Psoas muscle (tissue), 8 donors: ENCODE measurements around the gene LGR4. TPM values are rescaled to one million over a fixed set of nuclear protein-coding genes. Genes with fewer than 3 reads are reported as not detected.

ENCODE experiments used
- ATAC-seq, 4 donors: fragments of 200-7000 bp; cut with Tn5 transposase; one replicate each; pipeline ENCODE4 v1.9.1; 2020; ENCODE audit warnings: moderate library complexity in 3 of 4, mild to moderate bottlenecking in 2 of 4
- DNase-seq, 2 donors: peaks; one replicate each; pipeline ENCODE4 v3.0.0-alpha.2; 2020
- H3K27ac ChIP-seq: fragments of 200-600 bp; one replicate; pipeline ENCODE4 v1.8.0; 2022
- H3K27me3 ChIP-seq, 3 donors: fragments of 200-600 bp in 1 of 3; one replicate each; pipeline versions ENCODE4 v1.6.1 to v1.8.0; 2013 to 2022; ENCODE audit warnings: low read length in 2 of 3, mild to moderate bottlenecking in 2 of 3, moderate library complexity in 1 of 3; ENCODE audit not compliant: insufficient read depth in 3 of 3
- H3K36me3 ChIP-seq, 2 donors: fragments of 200-600 bp in 1 of 2; one replicate each; pipeline versions ENCODE4 v1.6.1 to v1.8.0; 2013 to 2022; ENCODE audit warnings: low read depth in 1 of 2, mild to moderate bottlenecking in 1 of 2, moderate library complexity in 1 of 2; ENCODE audit not compliant: insufficient read depth in 1 of 2
- H3K4me1 ChIP-seq: fragments of 200-600 bp; one replicate; pipeline ENCODE4 v1.8.0; 2022
- H3K4me3 ChIP-seq: fragments of 200-600 bp; one replicate; pipeline ENCODE4 v1.8.0; 2022; ENCODE audit warnings: mild to moderate bottlenecking
- H3K9me3 ChIP-seq: fragments of 200-600 bp; one replicate; pipeline ENCODE4 v1.8.0; 2022
- WGBS, 3 donors: extraction: QIAGEN DNeasy Blood & Tissue Kit; methylation state at CpG; one replicate each; pipeline versions ENCODE4 v1.1.6 to v1.1.7; 2013; 5-methylcytosine and 5-hydroxymethylcytosine counted together
- intact Hi-C, 2 donors: fragments of 100-400 bp; cut with DNase I; formaldehyde crosslinking; loops; one replicate each; pipeline versions ENCODE4 v1.11.0 to v1.14.2; 2022
- polyA plus RNA-seq, 3 donors: library from polyadenylated mRNA; stranded (reverse); fragments of 200-250 nt; gene quantifications; one replicate each; pipeline ENCODE4 v1.2.3, GENCODE V29; 2013
- total RNA-seq, 4 donors: library from RNA; stranded (reverse); fragmentation: NEBNext Ultra II Directional in 2 of 4; extraction: Animal tissue kit (Norgen Biotek cat#: 25700) in 2 of 4; gene quantifications; one replicate each; pipeline versions ENCODE4 v1.2.1 to v1.2.4, GENCODE V29; 2021 to 2023
- TF ChIP-seq, protein P1 (sequence below): fragments of 200-600 bp; IDR thresholded peaks from one replicate; pipeline ENCODE4 v1.8.0; 2022; ENCODE audit warnings: antibody characterized with exemption
- donor health status: healthy with polysubstance abuse.
- donor health status: DM: no; HTN: no; CAD: no; lungs with moderate emphysema.
- donor health status: Bipolar disorder and iron deficiency.
- donor health status: healthy.
- donor health status: DM: yes; HTN: yes; CAD: no.
- donor health status: DM: no; HTN: no; CAD: no.
- donor health status: DM: no; HTN: no; CAD: no.
- donor health status: DM: yes; HTN: yes; CAD: no.

Gene LGR4
- total and polyA plus RNA-seq, 7 donors: 3.9 to 15.2 (median 8.0) TPM

DNA sequence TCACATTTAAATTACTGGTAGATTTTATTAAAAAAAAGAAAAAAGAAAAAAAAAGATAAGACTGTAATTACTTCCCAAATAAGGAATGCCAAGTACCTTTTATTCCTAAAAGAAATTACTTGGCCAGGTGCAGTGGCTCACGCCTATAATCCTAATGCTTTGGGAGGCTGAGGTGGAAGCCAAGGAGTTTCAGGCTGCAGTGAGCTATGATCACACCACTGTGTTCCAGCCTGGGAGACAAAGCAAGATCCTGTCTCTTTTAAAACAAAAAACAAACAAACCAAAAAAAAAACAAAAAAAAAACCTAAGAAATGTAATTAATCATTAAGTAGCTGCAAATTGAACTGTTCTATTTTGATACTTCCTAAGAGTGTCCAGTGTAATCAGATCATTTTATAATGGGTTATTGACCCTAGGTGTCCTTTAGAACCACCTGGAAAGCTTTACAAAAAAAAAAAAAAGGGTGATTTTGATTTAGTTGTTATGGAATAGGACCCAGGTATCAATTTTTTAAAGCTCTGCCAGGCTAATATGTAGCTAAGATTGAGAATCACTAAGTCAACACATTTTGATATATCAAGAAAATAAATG, 23.2 kb upstream of the LGR4 start:
- Histone ChIP-seq H3K27ac (no peak overlapping the region), H3K9me3 (no peaks in the 10 kb centered on the region), H3K4me1 (peaks cover 29% of the 10 kb centered on the region), H3K36me3 (peaks cover 0 to 64% of the 10 kb centered on the region in 2 donors), H3K27me3 (no peaks in the 10 kb centered on the region), H3K4me3 (no peak overlapping the region)
- ATAC-seq (no peak), DNase-seq (no peak)
- 28 to 40% (median 36%) methylated on average over 1 of the region's 1 CpG for WGBS, 3 donors
- intact Hi-C loops: loop anchor here in 1 of 2 donors (5.0 to 10.0 kb wide), 2 partner anchors 691 to 741 kb away; no protein-coding TSS in a partner anchor
- TF ChIP-seq, protein P1, sequence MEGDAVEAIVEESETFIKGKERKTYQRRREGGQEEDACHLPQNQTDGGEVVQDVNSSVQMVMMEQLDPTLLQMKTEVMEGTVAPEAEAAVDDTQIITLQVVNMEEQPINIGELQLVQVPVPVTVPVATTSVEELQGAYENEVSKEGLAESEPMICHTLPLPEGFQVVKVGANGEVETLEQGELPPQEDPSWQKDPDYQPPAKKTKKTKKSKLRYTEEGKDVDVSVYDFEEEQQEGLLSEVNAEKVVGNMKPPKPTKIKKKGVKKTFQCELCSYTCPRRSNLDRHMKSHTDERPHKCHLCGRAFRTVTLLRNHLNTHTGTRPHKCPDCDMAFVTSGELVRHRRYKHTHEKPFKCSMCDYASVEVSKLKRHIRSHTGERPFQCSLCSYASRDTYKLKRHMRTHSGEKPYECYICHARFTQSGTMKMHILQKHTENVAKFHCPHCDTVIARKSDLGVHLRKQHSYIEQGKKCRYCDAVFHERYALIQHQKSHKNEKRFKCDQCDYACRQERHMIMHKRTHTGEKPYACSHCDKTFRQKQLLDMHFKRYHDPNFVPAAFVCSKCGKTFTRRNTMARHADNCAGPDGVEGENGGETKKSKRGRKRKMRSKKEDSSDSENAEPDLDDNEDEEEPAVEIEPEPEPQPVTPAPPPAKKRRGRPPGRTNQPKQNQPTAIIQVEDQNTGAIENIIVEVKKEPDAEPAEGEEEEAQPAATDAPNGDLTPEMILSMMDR: no peak

DNA sequence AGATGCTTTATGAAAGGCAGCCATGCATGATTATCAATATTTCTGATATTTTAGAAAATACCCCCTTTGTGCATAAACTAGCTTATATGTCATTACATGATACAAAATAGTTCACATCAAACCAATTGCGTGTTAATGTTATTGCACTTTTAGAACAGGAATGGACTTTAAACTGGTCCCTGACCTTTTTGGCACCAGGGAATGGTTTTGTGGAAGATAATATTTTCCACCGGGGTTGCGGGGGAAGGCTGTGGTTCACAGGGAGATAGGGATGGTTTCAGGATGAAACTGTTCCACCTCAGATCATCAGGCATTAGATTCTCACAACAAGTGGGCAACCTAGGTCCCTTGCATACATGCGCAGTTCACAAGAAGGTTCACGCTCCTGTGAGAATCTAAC, 16.5 kb upstream of the LGR4 start:
- no peak overlapping the region for H3K4me3 ChIP-seq
- H3K4me1 ChIP-seq: peaks cover 6% of the 10 kb centered on the region
- H3K9me3 ChIP-seq: no peaks in the 10 kb centered on the region
- DNase-seq: no peak
- TF ChIP-seq, protein P1: no peak
- 73 to 84% (median 77%) methylated on average over 5 of the region's 5 CpGs for WGBS, 3 donors
- peaks cover 0 to 37% of the 10 kb centered on the region in 2 donors for H3K36me3 ChIP-seq
- no peak overlapping the region for H3K27ac ChIP-seq
- intact Hi-C loops: loop anchor here in 1 of 2 donors (10.0 kb wide), 1 partner anchor 194 kb away; no protein-coding TSS in a partner anchor
- H3K27me3 ChIP-seq: no peaks in the 10 kb centered on the region
- no peak for ATAC-seq

DNA sequence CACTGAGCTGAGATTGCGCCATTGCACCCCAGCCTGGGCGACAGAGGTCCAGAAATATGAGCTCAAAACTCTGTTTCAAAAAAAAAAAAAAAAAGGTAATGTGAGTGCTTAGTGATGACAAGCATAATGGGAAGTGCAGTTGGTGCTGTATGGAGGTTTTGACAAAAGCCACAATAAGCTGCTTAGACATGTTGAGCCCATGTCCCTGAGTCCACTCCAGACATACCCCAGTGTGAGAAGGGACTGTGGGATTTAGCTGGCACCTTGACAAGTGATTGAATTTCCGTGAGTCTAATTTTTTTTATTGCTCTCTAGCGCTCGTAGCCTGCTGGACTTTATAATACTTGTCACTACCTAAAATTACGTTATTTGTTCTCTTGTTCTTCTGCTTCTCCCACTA, 15.1 kb upstream of the LGR4 start:
- H3K27ac ChIP-seq: no peak overlapping the region
- intact Hi-C loops: loop anchor here (2.0 to 10.0 kb wide), 2 partner anchors 189 to 193 kb away; no protein-coding TSS in a partner anchor
- 38 to 57% (median 42%) methylated on average over 6 of the region's 6 CpGs for WGBS, 3 donors

DNA sequence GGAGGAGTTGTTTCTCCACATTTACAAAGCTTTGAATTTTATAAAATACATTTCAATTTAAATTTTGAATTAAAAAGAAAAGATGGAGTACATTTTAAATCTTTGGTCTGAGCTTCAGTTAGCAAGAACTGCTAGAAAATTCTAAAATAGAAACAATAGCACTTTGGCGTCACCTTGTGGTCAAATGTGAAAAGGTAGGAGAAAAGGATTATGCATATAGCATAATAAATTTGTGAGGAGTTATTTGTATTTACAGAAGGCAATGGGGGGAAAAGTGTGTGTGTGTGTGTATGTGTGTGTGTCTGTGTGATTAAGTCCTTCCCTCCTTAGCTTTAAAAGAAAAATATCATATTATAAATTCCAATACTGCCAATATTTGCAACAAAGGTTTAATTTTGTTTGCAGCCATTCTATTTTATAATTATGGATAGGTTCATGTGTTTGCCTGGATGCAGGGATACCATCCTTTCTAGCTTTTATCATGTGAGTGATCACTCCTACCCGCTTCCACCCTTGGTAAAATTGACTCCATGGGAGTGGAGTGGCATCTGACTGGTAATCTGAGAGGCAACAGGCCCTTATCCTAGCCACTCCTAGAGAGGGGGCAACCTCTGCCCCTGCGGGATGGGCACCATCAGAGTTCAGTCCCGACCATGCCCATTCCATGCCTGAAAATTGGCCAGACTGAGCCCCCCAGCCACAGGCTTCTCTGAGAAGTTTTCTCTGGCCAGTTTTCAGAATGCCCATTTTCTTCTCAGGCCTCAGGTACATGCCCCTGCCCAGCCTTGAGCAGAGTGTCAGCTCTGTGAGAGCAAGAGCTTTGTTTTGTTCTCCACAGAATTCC, 13.6 kb upstream of the LGR4 start:
- intact Hi-C loops: loop anchor here (2.0 to 10.0 kb wide), 2 partner anchors 187 to 191 kb away; no protein-coding TSS in a partner anchor
- H3K27ac ChIP-seq: no peak overlapping the region
- TF ChIP-seq, protein P1: peak; percentile 95
- peak in 3 of 4 donors; percentile 67 to 84 (median 72) for ATAC-seq
- H3K4me1 ChIP-seq: peaks cover 6% of the 10 kb centered on the region
- no peaks in the 10 kb centered on the region for H3K27me3 ChIP-seq
- no peak overlapping the region for H3K4me3 ChIP-seq
- 32 to 39% (median 35%) methylated on average over 4 of the region's 4 CpGs for WGBS, 3 donors
- no peak for DNase-seq
- H3K9me3 ChIP-seq: no peaks in the 10 kb centered on the region
- H3K36me3 ChIP-seq: peaks cover 0 to 18% of the 10 kb centered on the region in 2 donors

More for the DNA sequence above, 15.1 kb upstream of the LGR4 start:
- no peaks in the 10 kb centered on the region for H3K27me3 ChIP-seq
- DNase-seq: no peak
- H3K4me1 ChIP-seq: peaks cover 6% of the 10 kb centered on the region
- TF ChIP-seq, protein P1: no peak
- peak in 2 of 4 donors; percentile 11 to 20 for ATAC-seq
- H3K36me3 ChIP-seq: peaks cover 0 to 30% of the 10 kb centered on the region in 2 donors
- H3K9me3 ChIP-seq: no peaks in the 10 kb centered on the region
- no peak overlapping the region for H3K4me3 ChIP-seq
